ENCODE results near the gene MAP3K8.
A peak's percentile ranks its signal among the peaks of the same experiment; 100 is the strongest.

The MAP3K8 gene

DNA sequence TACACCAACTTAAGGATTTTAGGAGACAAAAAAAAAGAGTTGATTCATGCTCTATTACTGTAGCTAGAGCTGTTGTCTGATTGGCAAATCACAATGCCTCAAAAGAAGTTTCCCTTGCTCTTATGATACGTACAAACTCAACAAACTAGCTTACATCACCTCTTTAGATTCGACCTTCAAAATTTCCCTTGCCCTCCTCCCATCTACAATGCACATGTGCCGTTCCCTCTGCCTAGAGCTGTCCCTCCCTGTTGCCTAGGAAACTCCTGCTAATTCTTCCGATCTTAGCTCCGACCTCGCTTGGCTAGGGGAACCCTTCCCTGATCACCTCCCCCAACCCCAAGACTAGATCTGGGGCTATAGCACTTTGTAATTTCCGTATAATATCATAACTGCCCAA, 55.4 kb downstream of the MAP3K8 start:
- TF ChIP-seq, protein P1, sequence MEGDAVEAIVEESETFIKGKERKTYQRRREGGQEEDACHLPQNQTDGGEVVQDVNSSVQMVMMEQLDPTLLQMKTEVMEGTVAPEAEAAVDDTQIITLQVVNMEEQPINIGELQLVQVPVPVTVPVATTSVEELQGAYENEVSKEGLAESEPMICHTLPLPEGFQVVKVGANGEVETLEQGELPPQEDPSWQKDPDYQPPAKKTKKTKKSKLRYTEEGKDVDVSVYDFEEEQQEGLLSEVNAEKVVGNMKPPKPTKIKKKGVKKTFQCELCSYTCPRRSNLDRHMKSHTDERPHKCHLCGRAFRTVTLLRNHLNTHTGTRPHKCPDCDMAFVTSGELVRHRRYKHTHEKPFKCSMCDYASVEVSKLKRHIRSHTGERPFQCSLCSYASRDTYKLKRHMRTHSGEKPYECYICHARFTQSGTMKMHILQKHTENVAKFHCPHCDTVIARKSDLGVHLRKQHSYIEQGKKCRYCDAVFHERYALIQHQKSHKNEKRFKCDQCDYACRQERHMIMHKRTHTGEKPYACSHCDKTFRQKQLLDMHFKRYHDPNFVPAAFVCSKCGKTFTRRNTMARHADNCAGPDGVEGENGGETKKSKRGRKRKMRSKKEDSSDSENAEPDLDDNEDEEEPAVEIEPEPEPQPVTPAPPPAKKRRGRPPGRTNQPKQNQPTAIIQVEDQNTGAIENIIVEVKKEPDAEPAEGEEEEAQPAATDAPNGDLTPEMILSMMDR (IDR thresholded peaks at IDR 0.05; ENCODE audit: low read depth, low read length, missing control alignments): no peak
- no peak overlapping the region for H3K4me3 ChIP-seq (ENCODE audit: low read depth, low read length)
- no peak for DNase-seq (ENCODE audit: low read depth)

DNA sequence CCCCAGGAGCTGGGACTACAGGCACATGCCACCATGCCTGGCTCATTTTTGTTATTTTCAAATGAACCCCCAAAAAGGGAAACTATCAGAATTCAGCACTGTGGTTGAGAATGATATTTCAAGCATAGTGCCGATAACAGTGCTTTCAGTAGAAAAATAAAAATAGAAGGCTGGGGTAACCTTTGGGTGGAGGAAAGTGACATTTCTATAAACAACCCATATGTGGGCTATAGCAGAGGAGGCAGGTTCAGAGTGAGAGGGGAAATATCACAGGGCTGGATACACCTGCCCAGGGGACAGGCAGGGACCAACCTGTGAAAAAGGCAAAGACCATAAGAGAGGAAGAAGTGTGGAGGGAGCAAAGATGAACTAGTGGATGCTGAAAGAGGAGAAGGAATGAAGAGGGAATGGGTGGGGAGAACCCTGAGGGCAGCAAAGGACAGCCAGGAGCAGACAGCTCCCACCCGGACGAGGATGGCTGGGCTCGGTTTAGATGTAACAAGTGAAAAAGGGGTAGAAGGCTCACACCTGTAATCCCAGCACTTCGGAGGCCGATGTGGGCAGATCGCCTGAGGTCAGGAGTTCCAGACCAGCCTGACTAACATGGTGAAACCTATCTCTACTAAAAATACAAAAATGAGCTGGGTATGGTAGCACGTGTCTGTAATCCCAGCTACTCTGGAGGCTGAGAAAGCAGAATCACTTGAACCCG, 56.5 kb downstream of the MAP3K8 start:
- DNase-seq (ENCODE audit: low read depth): no peak
- TF ChIP-seq, protein P1 (IDR thresholded peaks at IDR 0.05; ENCODE audit: low read depth, low read length, missing control alignments): no peak
- H3K4me3 ChIP-seq (ENCODE audit: low read depth, low read length): no peak overlapping the region

DNA sequence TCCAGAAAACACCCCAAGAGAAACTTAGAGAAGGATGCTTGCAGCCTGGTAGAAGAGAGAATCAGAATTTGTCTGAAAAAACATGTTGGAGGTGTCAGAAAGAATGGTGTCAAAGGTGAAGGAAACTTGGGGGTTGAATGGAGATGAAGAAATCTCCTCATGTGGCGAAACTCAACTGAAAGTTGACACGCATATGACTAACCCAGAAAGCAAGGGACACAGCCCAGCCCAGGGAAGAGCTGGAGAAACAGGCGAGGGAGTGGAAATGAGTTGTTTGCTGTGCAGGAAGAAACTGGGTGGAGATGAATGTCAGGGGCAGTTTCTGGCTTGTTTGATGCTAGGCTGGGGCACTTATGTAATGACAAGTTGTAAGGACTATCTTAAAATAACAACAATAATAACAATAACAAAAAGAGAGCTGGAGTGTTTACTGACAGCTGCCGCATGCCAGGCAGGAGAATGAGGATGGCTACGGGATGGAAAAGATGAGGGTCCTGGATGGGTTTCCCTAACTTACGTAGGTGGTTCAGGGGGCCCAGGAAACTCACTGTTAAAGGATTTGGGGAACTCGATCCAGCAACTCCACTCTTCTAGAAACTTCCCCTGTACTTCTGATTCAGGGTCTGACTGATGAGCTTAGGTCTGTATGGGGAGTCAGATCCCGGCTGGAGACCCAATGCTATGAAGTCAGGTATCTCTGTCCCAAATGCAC, 57.4 kb downstream of the MAP3K8 start:
- DNase-seq (ENCODE audit: low read depth): no peak
- TF ChIP-seq, protein P1 (IDR thresholded peaks at IDR 0.05; ENCODE audit: low read depth, low read length, missing control alignments): no peak
- H3K4me3 ChIP-seq (ENCODE audit: low read depth, low read length): no peak overlapping the region

DNA sequence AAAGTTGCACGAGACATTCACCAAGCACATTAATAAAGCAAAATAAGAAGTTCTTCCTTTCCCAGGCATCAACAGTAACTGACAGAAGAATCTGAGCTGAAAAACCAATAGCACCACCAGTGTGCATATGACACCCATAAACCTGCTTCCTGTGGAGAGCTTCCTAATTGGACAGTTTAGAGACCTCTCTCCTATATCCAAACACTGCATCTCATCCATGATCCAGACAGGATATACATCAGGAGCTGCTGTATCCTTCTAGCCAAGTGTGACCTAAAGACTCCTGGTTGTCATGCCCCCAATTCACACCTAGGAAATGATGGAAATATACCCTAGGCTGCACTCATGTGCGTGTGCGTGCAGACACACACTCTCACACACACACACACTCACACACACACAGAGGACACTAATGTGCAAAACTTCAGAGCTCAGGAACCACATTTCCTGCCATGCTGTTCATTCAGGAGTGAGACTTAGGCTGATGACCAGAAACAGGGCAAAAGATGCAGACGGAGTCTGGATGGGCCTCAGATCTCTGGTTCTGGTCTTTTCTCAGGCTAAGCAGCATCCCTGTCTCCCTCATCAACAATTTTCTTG, 58.0 kb downstream of the MAP3K8 start:
- TF ChIP-seq, protein P1 (IDR thresholded peaks at IDR 0.05; ENCODE audit: low read depth, low read length, missing control alignments): no peak
- no peak for DNase-seq (ENCODE audit: low read depth)
- H3K4me3 ChIP-seq (ENCODE audit: low read depth, low read length): no peak overlapping the region

DNA sequence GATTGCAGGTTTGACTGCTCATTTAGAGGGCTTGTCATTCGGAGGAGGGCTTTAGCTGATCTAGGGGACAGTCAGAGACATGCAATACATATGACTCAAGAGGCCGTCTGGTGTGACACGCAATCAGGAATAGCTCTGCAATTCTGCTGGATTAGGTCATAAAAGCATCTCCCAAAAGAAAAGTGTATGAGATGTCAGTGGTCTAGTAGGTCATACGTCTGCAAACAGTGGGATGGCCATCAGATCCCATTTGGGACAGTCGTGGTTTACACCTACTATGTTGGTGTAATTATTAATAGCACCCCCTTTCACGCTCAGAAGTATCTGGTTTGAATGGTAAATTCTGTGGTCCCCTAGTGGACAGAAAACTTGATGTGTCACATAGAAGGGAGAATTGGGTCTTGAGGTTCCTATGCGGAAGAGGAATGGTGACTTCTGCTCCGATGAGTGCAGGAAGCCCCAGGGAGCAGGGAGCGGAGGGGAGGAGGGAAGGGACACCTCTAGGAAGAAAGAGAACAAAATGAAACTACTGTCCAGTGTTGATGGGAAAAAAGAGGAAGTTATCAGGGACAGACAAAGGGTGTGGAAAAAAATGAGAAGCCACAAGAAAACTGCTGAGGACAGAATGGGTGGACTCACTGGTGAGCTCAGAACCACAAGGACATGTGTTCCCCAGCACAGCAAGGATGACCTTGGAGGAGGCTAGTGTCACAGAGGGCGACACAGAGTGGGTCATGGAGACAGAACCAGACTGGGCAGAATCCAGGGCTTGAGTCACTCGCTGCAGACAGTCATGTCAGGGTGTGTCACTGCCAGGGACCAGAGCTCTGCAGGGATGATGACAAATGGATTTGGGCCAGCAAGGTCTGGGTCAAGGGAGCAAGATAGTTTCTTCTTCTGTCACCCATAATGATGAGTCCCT, 59.9 kb downstream of the MAP3K8 start:
- DNase-seq (ENCODE audit: low read depth): no peak
- TF ChIP-seq, protein P1 (IDR thresholded peaks at IDR 0.05; ENCODE audit: low read depth, low read length, missing control alignments): peak; percentile 56
- H3K4me3 ChIP-seq (ENCODE audit: low read depth, low read length): no peak overlapping the region

DNA sequence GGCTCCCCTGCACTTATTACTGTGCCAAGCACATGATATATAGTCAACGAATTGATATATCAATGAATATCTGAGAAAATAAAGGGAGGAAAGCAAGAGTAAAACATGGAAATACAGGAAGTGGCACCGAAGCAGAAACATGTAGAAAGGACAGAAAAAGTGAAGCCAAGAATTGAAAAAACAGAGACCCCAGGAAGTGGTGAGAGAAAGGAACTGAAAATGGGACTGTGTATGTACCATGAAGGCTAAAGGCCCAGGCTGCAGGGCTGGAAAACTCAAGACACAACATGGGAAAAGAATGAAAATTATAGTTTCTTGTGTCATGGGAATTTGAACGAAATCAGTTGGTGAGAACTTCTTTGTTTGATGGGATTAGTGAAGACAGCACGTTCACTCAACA, 60.6 kb downstream of the MAP3K8 start:
- H3K4me3 ChIP-seq (ENCODE audit: low read depth, low read length): no peak overlapping the region
- DNase-seq (ENCODE audit: low read depth): no peak
- TF ChIP-seq, protein P1 (IDR thresholded peaks at IDR 0.05; ENCODE audit: low read depth, low read length, missing control alignments): no peak
